H9 (cell line): Measurements from ENCODE around the gene ACSS2. TPM values are rescaled to one million over a fixed set of nuclear protein-coding genes. Genes with fewer than 3 reads are reported as not detected.

Experiments used
- DNase-seq: peaks from one replicate; pipeline ENCODE4 v3.0.0-alpha.2; 2017
- H2AFZ ChIP-seq: one replicate; pipeline ENCODE4 v1.6.1; 2013; ENCODE audit warnings: mild to moderate bottlenecking, low read length, control low read depth, moderate library complexity
- H2AK5ac ChIP-seq: 2 replicates; pipeline ENCODE4 v1.6.1; 2013; ENCODE audit warnings: low read length, control low read depth, mixed read lengths; ENCODE audit not compliant: insufficient read length
- H2BK120ac ChIP-seq: one replicate; pipeline ENCODE4 v1.6.1; 2013; ENCODE audit warnings: low read depth, mild to moderate bottlenecking, low read length, control low read depth, inconsistent platforms; ENCODE audit not compliant: poor library complexity, severe bottlenecking
- H2BK12ac ChIP-seq: 2 replicates; pipeline ENCODE4 v1.6.1; 2013; ENCODE audit warnings: low read length, control low read depth, mixed read lengths, low read depth; ENCODE audit not compliant: insufficient read length
- H2BK15ac ChIP-seq: 2 replicates; pipeline ENCODE4 v1.6.1; 2013; ENCODE audit warnings: low read depth, low read length, control low read depth
- H2BK20ac ChIP-seq: one replicate; pipeline ENCODE4 v1.6.1; 2013; ENCODE audit warnings: low read depth, mild to moderate bottlenecking, low read length, control low read depth, inconsistent platforms; ENCODE audit not compliant: poor library complexity, severe bottlenecking
- H2BK5ac ChIP-seq: 2 replicates; pipeline ENCODE4 v1.6.1; 2013; ENCODE audit warnings: low read length, control low read depth, mixed read lengths; ENCODE audit not compliant: insufficient read length
- H3K14ac ChIP-seq: 2 replicates; pipeline ENCODE4 v1.6.1; 2013; ENCODE audit warnings: low read length, control low read depth; ENCODE audit not compliant: insufficient read depth
- H3K18ac ChIP-seq: 2 replicates; pipeline ENCODE4 v1.6.1; 2013; ENCODE audit warnings: low read depth, mild to moderate bottlenecking, mixed read lengths, low read length, control low read depth; ENCODE audit not compliant: insufficient read length
- H3K23ac ChIP-seq: 2 replicates; pipeline ENCODE4 v1.6.1; 2013; ENCODE audit warnings: low read length, control low read depth, mixed read lengths, low read depth; ENCODE audit not compliant: insufficient read length
- H3K23me2 ChIP-seq: 2 replicates; pipeline ENCODE4 v1.6.1; 2013; ENCODE audit warnings: low read depth, mild to moderate bottlenecking, mixed read lengths, low read length, control low read depth; ENCODE audit not compliant: insufficient read length, poor library complexity, severe bottlenecking
- H3K27ac ChIP-seq: 2 replicates; pipeline ENCODE4 v1.5.1; 2013; ENCODE audit warnings: low read length, control low read depth, mixed read lengths, low read depth; ENCODE audit not compliant: insufficient read length
- H3K27me3 ChIP-seq: 2 replicates; pipeline ENCODE4 v1.6.1; 2013; ENCODE audit warnings: low read length, control low read depth, inconsistent platforms; ENCODE audit not compliant: insufficient read depth
- H3K4ac ChIP-seq: 2 replicates; pipeline ENCODE4 v1.6.1; 2013; ENCODE audit warnings: low read depth, mild to moderate bottlenecking, control low read depth, inconsistent platforms, low read length, moderate library complexity
- H3K4me1 ChIP-seq: 2 replicates; pipeline ENCODE4 v1.6.1; 2013; ENCODE audit warnings: low read length, control low read depth, inconsistent platforms; ENCODE audit not compliant: insufficient read depth
- H3K4me2 ChIP-seq: 2 replicates; pipeline ENCODE4 v1.6.1; 2013; ENCODE audit warnings: low read length, control low read depth, mixed read lengths; ENCODE audit not compliant: insufficient read length, insufficient read depth
- H3K56ac ChIP-seq: 2 replicates; pipeline ENCODE4 v1.6.1; 2013; ENCODE audit warnings: low read depth, mild to moderate bottlenecking, mixed read lengths, low read length, control low read depth; ENCODE audit not compliant: insufficient read length
- H3K79me1 ChIP-seq: 2 replicates; pipeline ENCODE4 v1.6.1; 2013; ENCODE audit warnings: low read depth, mild to moderate bottlenecking, moderate library complexity, low read length, control low read depth, inconsistent platforms; ENCODE audit not compliant: insufficient read depth, poor library complexity, severe bottlenecking
- H3K79me2 ChIP-seq: 2 replicates; pipeline ENCODE4 v1.6.1; 2013; ENCODE audit warnings: low read length, control low read depth, inconsistent platforms; ENCODE audit not compliant: insufficient read depth
- H3K9ac ChIP-seq: 2 replicates; pipeline ENCODE4 v1.6.1; 2013; ENCODE audit warnings: low read length, control low read depth, mixed read lengths; ENCODE audit not compliant: insufficient read length; ENCODE audit errors: extremely low read depth
- H3K9me3 ChIP-seq: one replicate; pipeline ENCODE4 v1.6.1; 2013; ENCODE audit warnings: low read depth, low read length, inconsistent platforms; ENCODE audit not compliant: control insufficient read depth
- H3T11ph ChIP-seq: one replicate; pipeline ENCODE4 v1.6.1; 2013; ENCODE audit warnings: mild to moderate bottlenecking, low read length, control low read depth, inconsistent platforms
- H4K20me1 ChIP-seq: one replicate; pipeline ENCODE4 v1.6.1; 2013; ENCODE audit not compliant: control insufficient read depth, insufficient read length, insufficient read depth
- H4K5ac ChIP-seq: 2 replicates; pipeline ENCODE4 v1.6.1; 2013; ENCODE audit warnings: low read depth, mild to moderate bottlenecking, mixed read lengths, low read length, control low read depth; ENCODE audit not compliant: insufficient read length
- H4K8ac ChIP-seq: replicated peaks from 2 replicates; pipeline ENCODE4 v1.6.1; 2013; ENCODE audit warnings: low read length, control low read depth, mixed read lengths, low read depth; ENCODE audit not compliant: insufficient read length
- H4K91ac ChIP-seq: 2 replicates; pipeline ENCODE4 v1.6.1; 2013; ENCODE audit warnings: low read depth, mild to moderate bottlenecking, moderate library complexity, mixed read lengths, low read length, control low read depth; ENCODE audit not compliant: insufficient read length
- H3K27ac Mint-ChIP-seq, 3 experiments: 2 replicates in 2 of 3; 3 replicates in 1 of 3; pipeline ENCODE4 v1.8.0; 2020 to 2021; ENCODE audit warnings: mixed read lengths in 3 of 3, mild to moderate bottlenecking in 1 of 3, moderate library complexity in 1 of 3
- H3K27me3 Mint-ChIP-seq: 2 replicates; pipeline ENCODE4 v1.8.0; 2021; ENCODE audit warnings: low read depth, mild to moderate bottlenecking, moderate library complexity, mixed read lengths
- H3K36me3 Mint-ChIP-seq, 3 experiments: 2 replicates in 2 of 3; 3 replicates in 1 of 3; pipeline ENCODE4 v1.8.0; 2020 to 2021; ENCODE audit warnings: low read depth in 3 of 3, mixed read lengths in 3 of 3; ENCODE audit not compliant: insufficient read depth in 1 of 3
- H3K4me1 Mint-ChIP-seq, 2 experiments: 2 replicates each; pipeline ENCODE4 v1.8.0; 2020; ENCODE audit warnings: mixed read lengths in 2 of 2
- H3K4me3 Mint-ChIP-seq, 2 experiments: 2 replicates in 1 of 2; 3 replicates in 1 of 2; pipeline ENCODE4 v1.8.0; 2020 to 2021; ENCODE audit warnings: mild to moderate bottlenecking in 2 of 2, mixed read lengths in 2 of 2, moderate library complexity in 1 of 2
- H3K9me3 Mint-ChIP-seq, 2 experiments: 2 replicates in 1 of 2; 3 replicates in 1 of 2; pipeline ENCODE4 v1.8.0; 2020; ENCODE audit warnings: mild to moderate bottlenecking in 2 of 2, mixed read lengths in 2 of 2, moderate library complexity in 1 of 2
- CTCF ChIP-seq: fragments of 200-600 bp; sonication (generic); conservative IDR thresholded peaks from 3 replicates; pipeline ENCODE4 v1.8.0; 2021; ENCODE audit warnings: antibody characterized with exemption, mild to moderate bottlenecking
- WGBS: extraction: QIAGEN DNeasy Blood & Tissue Kit; methylation state at CpG from one replicate; pipeline ENCODE4 v1.1.7; 2013; ENCODE audit warnings: missing lambda C conversion rate, low lambda C conversion rate, mixed read lengths; ENCODE audit not compliant: insufficient read length; ENCODE audit errors: extremely low coverage; 5-methylcytosine and 5-hydroxymethylcytosine counted together
- total RNA-seq: library from RNA; stranded (reverse); gene quantifications from 2 replicates; pipeline ENCODE4 v1.2.1, GENCODE V29; 2021

Gene ACSS2
- total RNA-seq, 1 experiment from 2014 or later = 15.4 TPM

GRCh38 chr20:34927736-34928135, 51.3 kb downstream of the ACSS2 start:
- H3K9me3 Mint-ChIP-seq = no peaks in the 10 kb centered on the region
- H3K27ac ChIP-seq = no peak overlapping the region
- no peak overlapping the region for H2BK12ac ChIP-seq
- H3K4me1 ChIP-seq = no peaks in the 10 kb centered on the region
- no peaks in the 10 kb centered on the region for H3K27me3 ChIP-seq
- H4K20me1 ChIP-seq = no peaks in the 10 kb centered on the region
- H4K8ac ChIP-seq = no peak overlapping the region
- H3K4me1 Mint-ChIP-seq = no peaks in the 10 kb centered on the region
- no peak overlapping the region for H3K18ac ChIP-seq
- peaks cover 17 to 60% (median 17%) of the 10 kb centered on the region in 3 experiments; a peak in 6 of 7 replicates for H3K36me3 Mint-ChIP-seq
- no peaks in the 10 kb centered on the region for H3K27me3 Mint-ChIP-seq
- H3K9me3 ChIP-seq = no peaks in the 10 kb centered on the region
- no peak overlapping the region for H3K14ac ChIP-seq
- H3K9ac ChIP-seq = no peak overlapping the region
- DNase-seq = no peak
- WGBS = no CpG with 5 or more reads among the region's 1 CpG
- no peaks in the 10 kb centered on the region for H3K79me2 ChIP-seq
- TF ChIP-seq CTCF = no peak
- no peak overlapping the region for H4K91ac ChIP-seq
- no peak overlapping the region for H2BK20ac ChIP-seq
- no peak overlapping the region for H3K56ac ChIP-seq
- H3K23ac ChIP-seq = no peak overlapping the region
- no peak overlapping the region for H2BK15ac ChIP-seq
- H3T11ph ChIP-seq = no peak overlapping the region
- no peak overlapping the region for H2BK120ac ChIP-seq
- no peak overlapping the region for H2AFZ ChIP-seq
- H3K4me3 Mint-ChIP-seq = no peak overlapping the region
- H2BK5ac ChIP-seq = no peak overlapping the region
- no peak overlapping the region for H3K27ac Mint-ChIP-seq
- no peaks in the 10 kb centered on the region for H3K79me1 ChIP-seq
- H3K4me2 ChIP-seq = no peak overlapping the region
- H4K5ac ChIP-seq = no peak overlapping the region
- H3K23me2 ChIP-seq = no peaks in the 10 kb centered on the region
- H3K4ac ChIP-seq = no peak overlapping the region
- no peak overlapping the region for H2AK5ac ChIP-seq
